SU-DHL-6 (cell line): ENCODE measurements around the gene GRHL3.

Source experiments
- CTCF ChIP-seq: fragments of 200-600 bp; sonication (generic); IDR thresholded peaks from one replicate; pipeline ENCODE4 v1.5.1; 2017; ENCODE audit warnings: antibody characterized with exemption, mild to moderate bottlenecking, low read length, moderate library complexity; ENCODE audit not compliant: insufficient read depth, poor library complexity, severe bottlenecking
- EZH2phosphoT487 ChIP-seq: fragments of 200-600 bp; sonication (generic), shearing (Covaris generic); conservative IDR thresholded peaks from 2 replicates; pipeline ENCODE4 v1.6.1; 2018; ENCODE audit warnings: mild to moderate bottlenecking, antibody characterized with exemption, low read length, moderate library complexity, mixed read lengths

- TF ChIP-seq CTCF (no peak), EZH2phosphoT487 (no peak)
These were observed 32.1 kb downstream of the GRHL3 start for GRCh38 chr1:24351247-24351646.
